Middle frontal gyrus (tissue), 1 donor: ENCODE measurements around the gene ROBO2.

Source experiments
- DNase-seq: peaks from one replicate; pipeline ENCODE4 v3.0.0-alpha.2; 2015; ENCODE audit warnings: low spot score; ENCODE audit errors: extremely low spot score

The ROBO2 gene

DNA sequence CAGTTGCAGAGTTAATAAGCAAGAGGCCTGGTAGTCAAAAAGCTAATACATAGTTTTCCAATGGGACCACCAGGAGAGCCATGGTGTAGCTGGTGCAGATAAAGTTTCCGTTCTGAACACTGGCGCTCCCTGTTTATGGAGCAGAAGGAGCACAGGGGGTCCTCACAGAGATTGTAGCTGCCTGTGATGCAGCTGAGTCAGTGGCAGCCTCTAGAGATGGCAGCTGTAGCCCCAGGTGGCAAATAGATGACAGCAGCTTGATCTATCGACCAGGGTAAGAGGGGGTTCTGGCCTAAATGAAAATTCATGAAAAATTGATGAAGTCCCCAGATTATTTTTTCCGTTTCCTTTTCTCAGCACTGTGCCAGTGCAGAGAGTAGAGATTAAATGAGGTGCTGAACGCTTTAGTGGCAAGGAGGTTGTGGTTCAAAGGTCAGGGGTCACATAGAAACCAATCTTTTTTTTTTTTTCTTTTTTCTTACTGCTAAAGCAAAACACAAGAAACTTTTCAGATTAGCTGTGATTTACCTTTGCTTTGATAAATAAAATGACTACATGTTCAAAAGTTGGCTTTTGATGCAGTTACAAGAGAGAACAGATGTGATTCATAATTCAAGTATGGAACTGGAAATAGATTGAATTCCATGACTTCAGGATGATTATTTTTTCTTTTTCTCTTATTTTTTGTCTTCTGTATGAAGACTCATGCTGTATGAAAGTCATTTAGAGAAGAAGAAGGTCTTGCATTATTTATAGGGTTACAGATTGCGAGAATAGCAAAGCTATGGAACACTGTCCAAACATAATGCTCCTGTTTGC lies 63.3 kb downstream of the ROBO2 start:
- no peak for DNase-seq

- DNase-seq: no peak
Observed at GRCh38 chr3:77122652-77123051, 82.8 kb downstream of the ROBO2 start.

DNA sequence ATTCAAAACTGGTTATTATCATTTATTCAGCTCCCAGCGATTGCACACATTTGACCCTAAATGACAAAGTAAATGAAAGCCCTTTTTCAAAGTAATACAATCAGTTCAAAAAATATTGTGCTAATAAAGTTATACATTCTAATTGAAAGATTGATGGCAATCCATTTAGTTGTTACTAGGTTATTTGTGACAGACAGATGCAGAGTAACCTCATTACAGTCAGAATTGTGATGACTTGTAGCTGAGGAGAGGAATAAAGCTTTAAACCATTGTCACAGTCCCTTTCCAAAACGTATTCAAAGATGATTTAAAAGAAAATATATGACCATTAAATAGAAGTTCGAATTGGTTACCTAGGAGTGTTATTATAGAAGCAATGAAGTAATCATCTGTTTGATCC lies 86.1 kb downstream of the ROBO2 start:
- DNase-seq: no peak

- DNase-seq: no peak
Observed at GRCh38 chr3:77134769-77135168, 94.9 kb downstream of the ROBO2 start.

- DNase-seq: no peak
Observed at GRCh38 chr3:77137559-77137958, 97.7 kb downstream of the ROBO2 start.

DNA sequence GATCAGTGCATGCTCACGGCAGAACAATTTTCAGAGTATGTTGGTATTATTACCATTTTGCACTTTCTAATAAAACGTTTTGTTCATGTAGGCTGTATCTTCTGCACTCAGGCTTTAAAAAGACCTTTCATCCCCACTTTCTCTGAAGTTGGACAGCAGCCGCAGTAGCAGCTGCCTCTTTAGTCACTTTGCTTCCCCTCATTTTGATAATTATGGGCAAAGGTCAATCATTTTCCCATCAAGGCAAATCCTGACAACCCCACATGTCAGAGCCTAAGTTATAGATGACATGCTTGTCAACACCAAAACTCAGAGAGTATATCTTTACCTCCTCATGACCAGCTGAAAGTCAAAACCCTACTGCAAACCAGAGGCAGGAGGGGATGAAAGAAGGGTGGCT lies 99.7 kb downstream of the ROBO2 start:
- DNase-seq: no peak

DNA sequence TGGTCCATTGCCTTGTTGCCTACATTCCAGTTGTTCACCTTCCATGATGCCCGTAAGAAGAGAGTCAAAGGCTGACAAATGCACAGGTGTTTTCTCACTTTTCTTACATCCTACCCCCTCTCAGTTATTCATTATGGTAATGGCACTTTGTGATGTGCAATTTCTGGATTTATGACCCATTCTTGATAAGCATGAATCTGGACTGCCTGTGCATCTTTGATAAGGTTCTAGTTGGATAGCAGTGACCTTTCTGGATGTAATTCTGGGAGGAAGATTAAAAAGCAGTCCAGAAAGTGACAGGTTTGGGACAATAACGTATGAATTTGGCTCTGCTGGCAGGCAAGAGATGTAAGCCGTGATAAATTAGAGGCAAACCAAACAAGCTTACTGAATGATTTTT lies 101.5 kb downstream of the ROBO2 start:
- no peak for DNase-seq

DNA sequence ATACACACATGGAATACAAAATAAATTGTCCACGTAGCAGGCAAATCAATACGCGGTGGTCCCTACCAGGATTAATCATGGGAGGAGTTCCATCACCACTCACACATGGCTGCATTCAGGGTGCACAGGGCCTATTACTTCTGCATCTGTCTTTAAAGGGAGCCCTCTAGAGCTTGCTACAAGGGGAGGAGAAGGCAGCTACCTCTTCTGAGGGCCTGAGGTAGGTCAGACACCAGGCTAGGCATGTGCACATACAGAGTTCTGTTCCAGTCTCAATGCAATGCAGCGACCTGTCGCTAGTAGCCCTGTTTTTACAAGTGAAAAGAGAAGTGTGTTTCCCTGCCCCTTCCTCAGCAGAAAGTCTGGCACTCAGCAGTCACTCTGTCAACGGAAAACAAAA lies 102.7 kb downstream of the ROBO2 start:
- DNase-seq: no peak

GRCh38 chr3:77146004-77146403 lies 106.1 kb downstream of the ROBO2 start:
- no peak for DNase-seq

DNA sequence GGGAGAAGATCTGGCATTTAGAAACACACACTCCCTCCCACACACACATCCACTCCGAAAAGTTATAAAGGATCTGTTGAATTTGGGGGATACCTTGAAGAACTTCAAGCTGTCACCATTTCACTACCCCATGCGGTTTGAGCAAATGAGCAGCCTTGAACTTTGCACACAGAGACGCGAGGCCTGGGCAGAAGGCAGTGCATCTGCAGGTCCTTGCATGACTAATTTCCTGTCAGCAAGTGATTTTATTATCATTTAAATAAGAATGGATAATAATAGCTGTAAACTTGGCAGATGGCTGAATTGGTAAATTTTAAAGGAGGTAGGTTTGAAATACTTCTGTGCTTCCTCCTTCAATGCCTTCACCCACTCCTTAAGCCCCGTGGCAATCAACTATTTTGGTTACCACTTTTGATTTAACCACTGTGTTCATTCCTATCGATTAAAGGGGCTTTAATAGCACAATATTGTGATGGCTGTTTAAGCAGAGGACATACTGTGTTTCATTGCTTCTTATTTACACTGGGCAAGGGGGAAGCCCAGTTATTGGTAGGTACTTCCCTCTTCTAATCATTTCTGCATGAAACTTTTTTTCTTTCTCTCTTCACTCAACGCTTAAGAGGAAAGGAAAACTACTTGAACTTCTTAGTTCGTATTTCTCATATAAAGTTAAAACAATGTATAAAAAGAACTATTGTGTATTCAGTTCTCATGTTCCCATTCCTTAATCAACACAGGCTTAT lies 108.1 kb downstream of the ROBO2 start:
- DNase-seq: no peak

DNA sequence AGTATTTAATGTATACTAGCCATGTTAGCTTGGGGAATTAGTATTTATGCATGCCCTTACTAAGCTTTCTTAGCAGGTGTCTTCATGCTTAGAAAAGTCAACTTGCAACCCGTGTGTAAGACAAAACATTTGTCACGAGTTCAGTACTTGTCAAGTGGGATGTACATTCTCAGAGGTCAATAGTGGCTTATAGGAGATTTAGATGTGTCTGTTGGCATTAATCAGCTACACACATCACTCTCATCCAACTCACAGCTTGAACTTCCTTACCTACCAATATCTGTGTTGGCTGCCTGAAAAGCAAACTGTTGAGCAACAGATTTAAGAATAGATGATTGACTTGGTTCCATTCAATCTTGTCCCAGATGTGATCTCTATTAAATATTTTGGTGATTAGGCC lies 109.5 kb downstream of the ROBO2 start:
- no peak for DNase-seq

- no peak for DNase-seq
Observed at GRCh38 chr3:77150028-77150427, 110.1 kb downstream of the ROBO2 start.

DNA sequence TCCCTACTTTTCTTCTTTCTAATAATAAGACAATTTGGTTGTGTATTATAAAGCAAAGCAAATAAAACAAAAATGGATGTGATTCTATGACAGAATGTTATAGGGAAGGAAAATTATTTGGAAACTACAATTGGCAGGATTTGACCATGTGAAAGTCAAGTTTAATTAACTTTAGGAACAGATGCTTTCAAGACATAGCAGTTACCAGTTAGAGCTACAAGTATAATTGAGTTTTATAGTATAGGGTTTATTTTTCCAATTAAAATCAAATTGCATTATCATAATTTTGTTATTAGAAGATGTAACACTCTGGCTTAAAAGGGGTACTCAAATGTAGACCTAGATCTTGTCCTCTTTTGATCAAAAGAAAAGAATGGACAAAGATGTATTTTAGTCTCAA lies 110.9 kb downstream of the ROBO2 start:
- no peak for DNase-seq

DNA sequence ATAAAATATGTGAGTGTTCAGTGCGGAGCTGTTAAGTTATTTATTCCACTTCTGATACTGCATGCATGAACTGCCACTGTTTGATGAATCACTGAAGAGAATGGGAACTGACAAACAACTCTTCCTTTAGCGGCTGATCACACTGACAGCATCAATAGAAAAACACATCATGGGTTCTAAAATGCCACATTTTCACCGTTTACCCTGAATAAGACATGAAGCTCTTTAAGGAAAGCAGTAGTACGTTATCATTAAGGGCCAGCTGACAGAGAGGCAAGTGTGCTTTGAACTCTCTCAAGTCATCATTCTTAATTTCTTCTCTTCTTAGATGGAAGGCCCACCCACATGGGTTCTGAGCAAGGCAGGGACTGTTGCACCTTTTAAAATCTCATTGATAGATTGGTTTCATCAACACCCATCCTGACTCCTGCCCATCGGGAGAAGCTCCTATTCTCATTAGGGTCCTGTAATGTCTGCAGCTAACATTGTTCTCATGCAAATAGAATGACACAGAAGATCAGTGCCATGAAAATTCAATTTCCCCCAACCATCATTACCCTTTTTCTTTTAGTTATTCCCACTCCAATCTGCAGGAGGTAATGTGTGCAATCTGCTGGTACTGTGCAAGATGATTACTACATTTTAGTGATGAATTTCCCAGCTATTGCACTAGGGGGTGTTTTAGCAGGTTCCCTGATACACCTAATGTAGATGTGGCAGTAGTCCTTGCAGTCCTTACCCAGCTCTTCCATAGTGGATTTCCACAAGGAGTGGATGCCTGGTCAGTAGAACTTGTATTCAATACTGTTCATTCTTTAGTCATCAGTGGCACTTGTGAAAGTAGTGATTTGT lies 119.1 kb downstream of the ROBO2 start:
- no peak for DNase-seq

GRCh38 chr3:77160931-77161497 lies 121.1 kb downstream of the ROBO2 start:
- DNase-seq: no peak

GRCh38 chr3:77169823-77170222 lies 129.9 kb downstream of the ROBO2 start:
- no peak for DNase-seq

DNA sequence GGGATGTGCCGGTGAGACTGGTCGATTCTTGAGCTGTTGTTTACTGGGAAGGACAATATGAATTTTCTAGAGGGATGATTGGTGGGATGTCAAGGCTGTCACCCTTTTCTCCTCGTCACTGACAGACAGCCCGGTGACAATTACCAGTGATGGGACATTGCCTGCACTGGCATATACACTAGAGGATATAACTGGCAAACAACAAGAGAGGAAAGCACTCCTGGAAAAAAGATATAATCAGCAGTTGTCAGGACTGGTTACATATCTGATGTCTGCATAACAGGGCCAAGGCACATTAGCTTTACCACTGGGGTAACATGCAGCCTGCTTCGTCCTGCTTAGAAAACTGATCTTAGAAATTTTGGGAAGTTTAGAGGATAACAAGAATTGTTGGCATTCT lies 131.1 kb downstream of the ROBO2 start:
- no peak for DNase-seq

DNA sequence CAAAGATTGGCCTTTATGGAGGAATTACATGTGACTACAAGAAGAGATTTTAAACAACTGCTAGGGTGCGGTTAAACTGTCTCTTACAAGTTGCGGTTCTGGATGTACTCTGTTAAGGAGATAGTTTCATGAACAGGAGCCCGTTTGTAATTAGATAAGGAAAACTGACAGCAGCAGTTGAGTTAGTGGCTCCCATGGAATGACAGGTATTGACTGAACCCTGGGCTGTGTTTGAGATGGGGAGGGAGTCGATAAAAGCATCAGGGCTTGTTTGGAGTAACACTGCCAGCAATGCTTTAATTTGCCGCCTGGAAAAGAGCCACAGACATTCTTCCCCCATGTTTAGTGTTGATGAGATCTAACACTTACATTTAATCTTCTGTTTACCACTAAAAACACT lies 139.9 kb downstream of the ROBO2 start:
- no peak for DNase-seq

GRCh38 chr3:77182341-77182740 lies 142.4 kb downstream of the ROBO2 start:
- no peak for DNase-seq

DNA sequence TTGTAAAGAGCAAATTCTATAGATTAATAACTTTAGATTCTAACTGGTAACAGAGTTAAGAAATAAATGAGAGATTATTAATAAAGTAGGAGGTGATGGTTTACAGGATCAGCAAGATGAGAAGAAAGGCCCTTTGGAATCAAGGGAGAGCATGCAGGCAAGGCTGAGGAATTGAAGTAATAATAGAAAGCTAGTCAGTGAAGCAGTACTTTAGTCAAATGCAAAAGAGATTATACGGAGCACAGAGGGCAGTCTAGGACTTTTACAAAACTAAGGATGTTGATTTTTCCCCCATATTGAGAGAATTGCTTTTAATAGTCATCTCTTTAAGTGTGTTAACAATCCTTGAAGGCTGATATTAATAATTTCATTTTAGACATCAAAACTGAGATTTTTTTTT lies 146.4 kb downstream of the ROBO2 start:
- DNase-seq: no peak

DNA sequence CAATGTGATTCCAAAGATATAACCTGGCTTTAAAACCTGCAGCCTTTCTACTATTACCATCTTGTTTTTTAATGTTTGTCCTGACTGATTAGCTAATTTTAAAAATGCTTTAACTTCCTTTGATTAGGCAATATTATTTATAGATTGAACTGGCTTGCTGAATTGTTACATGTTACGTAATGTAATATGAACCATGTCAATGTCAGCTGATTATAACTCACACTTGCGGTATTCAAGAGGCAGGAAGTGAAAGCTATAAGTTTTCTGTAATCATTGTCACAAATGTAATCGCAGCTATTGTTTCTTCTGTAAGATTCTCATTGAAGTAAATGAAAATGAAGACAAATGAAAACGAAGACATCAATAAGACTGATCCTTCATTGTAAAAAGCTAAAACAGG lies 146.8 kb downstream of the ROBO2 start:
- DNase-seq: no peak

DNA sequence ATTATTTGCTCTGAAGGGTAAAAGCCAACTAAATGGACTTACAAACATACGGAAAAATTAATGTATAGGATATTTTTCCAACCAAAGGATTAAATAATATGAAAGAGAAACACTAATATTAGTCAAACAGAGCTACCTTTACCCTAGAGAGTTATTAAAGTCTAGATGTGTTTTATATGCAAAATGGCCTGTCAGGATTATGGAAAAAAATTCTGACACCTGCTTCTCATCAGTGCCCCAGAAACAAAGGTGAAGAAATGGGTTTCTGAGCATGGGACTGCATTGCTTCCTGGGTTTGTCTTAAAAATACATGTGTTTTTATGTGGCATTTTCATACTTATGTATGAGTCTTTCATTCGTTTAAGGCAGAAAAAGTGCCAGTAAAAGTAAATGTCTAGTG lies 148.3 kb downstream of the ROBO2 start:
- no peak for DNase-seq
